ENCODE measurements around the gene DNLZ.

DNA sequence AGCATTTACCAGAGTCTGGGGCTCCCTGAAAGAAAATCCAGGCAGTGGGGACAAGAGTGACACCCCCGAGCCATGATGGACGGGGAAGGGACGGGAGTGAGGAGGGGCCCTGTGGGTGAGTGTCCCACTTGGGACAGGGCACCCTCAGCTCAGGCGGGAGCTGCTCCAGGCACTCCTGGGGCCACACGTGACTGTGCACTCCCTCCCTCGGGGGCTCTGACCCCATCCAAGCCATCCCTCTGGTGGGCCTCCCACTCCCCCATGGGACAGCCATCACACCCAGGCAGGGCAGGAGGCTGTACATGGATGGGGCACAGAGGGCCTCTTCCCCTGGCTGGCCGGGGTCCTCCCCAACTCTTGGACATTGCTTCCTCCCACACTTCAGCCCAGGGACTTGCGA, 12.9 kb upstream of the DNLZ start:
- TF ChIP-seq, protein P1, sequence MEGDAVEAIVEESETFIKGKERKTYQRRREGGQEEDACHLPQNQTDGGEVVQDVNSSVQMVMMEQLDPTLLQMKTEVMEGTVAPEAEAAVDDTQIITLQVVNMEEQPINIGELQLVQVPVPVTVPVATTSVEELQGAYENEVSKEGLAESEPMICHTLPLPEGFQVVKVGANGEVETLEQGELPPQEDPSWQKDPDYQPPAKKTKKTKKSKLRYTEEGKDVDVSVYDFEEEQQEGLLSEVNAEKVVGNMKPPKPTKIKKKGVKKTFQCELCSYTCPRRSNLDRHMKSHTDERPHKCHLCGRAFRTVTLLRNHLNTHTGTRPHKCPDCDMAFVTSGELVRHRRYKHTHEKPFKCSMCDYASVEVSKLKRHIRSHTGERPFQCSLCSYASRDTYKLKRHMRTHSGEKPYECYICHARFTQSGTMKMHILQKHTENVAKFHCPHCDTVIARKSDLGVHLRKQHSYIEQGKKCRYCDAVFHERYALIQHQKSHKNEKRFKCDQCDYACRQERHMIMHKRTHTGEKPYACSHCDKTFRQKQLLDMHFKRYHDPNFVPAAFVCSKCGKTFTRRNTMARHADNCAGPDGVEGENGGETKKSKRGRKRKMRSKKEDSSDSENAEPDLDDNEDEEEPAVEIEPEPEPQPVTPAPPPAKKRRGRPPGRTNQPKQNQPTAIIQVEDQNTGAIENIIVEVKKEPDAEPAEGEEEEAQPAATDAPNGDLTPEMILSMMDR (conservative IDR thresholded peaks at IDR 0.05; ENCODE audit: low read length), result no peak
- no peak for TF ChIP-seq EZH2phosphoT487 (IDR thresholded peaks at IDR 0.05; ENCODE audit: borderline replicate concordance, low read depth, low read length)
